OCI-LY7 (cell line): ENCODE results near the gene FZD1. TPM values are rescaled to one million over a fixed set of nuclear protein-coding genes. Genes with fewer than 3 reads are reported as not detected.
"Not testable (repeated sequence)": the region's sequence is repeated elsewhere in the genome, so short reads cannot be mapped to it uniquely, and the experiment has no call there.

Source experiments
- BruUV-seq: library from RNA; stranded (reverse); fragments of 400-500 nt; replicated peaks from 2 replicates; lab custom pipeline; 2021; lab: Mats Ljungman, UMichigan
- CTCF ChIA-PET: fragments of 300-600 bp; sonication (Branson Sonifier 250); formaldehyde crosslinking; loops from one replicate; lab custom pipeline; 2022; ENCODE audit warnings: antibody characterized with exemption; ENCODE audit not compliant: unreplicated experiment; lab: Charles Lee
- POLR2A ChIA-PET: fragments of 300-600 bp; sonication (Branson Sonifier 250); formaldehyde crosslinking; loops from one replicate; lab custom pipeline; 2022; ENCODE audit warnings: antibody characterized with exemption; lab: Charles Lee
- DNase-seq: peaks from one replicate; pipeline ENCODE4 v3.0.0-alpha.2; 2015; ENCODE audit warnings: low spot score
- H2AFZ ChIP-seq: fragments of 200-600 bp; sonication (generic), shearing (Covaris generic); 2 replicates; pipeline ENCODE4 v1.6.1; 2014; ENCODE audit warnings: mild to moderate bottlenecking, antibody characterized with exemption, low read length, moderate library complexity
- H3K27ac ChIP-seq: fragments of 200-600 bp; sonication (generic); 2 replicates; pipeline ENCODE4 v1.5.1; 2014; ENCODE audit warnings: mixed run types, low read depth, mild to moderate bottlenecking, moderate library complexity, low read length, inconsistent platforms; ENCODE audit not compliant: poor library complexity, severe bottlenecking
- H3K36me3 ChIP-seq: fragments of 200-600 bp; sonication (generic); 2 replicates; pipeline ENCODE4 v1.6.1; 2014; ENCODE audit warnings: mild to moderate bottlenecking, antibody characterized with exemption, low read length, moderate library complexity, mixed read lengths; ENCODE audit not compliant: insufficient read depth
- H3K4me1 ChIP-seq: fragments of 200-600 bp; sonication (generic); 2 replicates; pipeline ENCODE4 v1.5.1; 2014; ENCODE audit warnings: mild to moderate bottlenecking, low read length; ENCODE audit not compliant: insufficient read depth, poor library complexity, severe bottlenecking
- H3K4me2 ChIP-seq: fragments of 200-600 bp; sonication (generic); 2 replicates; pipeline ENCODE4 v1.6.1; 2014; ENCODE audit warnings: mild to moderate bottlenecking, low read length
- H3K4me3 ChIP-seq: fragments of 200-600 bp; sonication (generic); 2 replicates; pipeline ENCODE4 v1.5.1; 2014; ENCODE audit warnings: mild to moderate bottlenecking, low read depth, low read length; ENCODE audit not compliant: poor library complexity, severe bottlenecking
- H3K79me2 ChIP-seq: fragments of 200-600 bp; sonication (generic); 2 replicates; pipeline ENCODE4 v1.6.1; 2016; ENCODE audit warnings: low read depth, mild to moderate bottlenecking, low read length, moderate library complexity, mixed read lengths; ENCODE audit not compliant: insufficient read depth
- H3K9me2 ChIP-seq: fragments of 200-600 bp; sonication (generic); 2 replicates; pipeline ENCODE4 v1.6.1; 2016; ENCODE audit warnings: mild to moderate bottlenecking, low read length, mixed read lengths; ENCODE audit not compliant: insufficient read depth
- H3K9me3 ChIP-seq: fragments of 200-600 bp; sonication (generic); 2 replicates; pipeline ENCODE4 v1.6.1; 2014; ENCODE audit warnings: mild to moderate bottlenecking, mixed run types, low read length, mixed read lengths
- H4K20me1 ChIP-seq: fragments of 200-600 bp; sonication (generic); 2 replicates; pipeline ENCODE4 v1.6.1; 2014; ENCODE audit warnings: mild to moderate bottlenecking, antibody characterized with exemption, low read length, moderate library complexity, mixed read lengths; ENCODE audit not compliant: insufficient read depth
- EZH2phosphoT487 ChIP-seq: fragments of 200-600 bp; sonication (generic); IDR thresholded peaks from 2 replicates; pipeline ENCODE4 v1.6.1; 2018; ENCODE audit warnings: low read depth, borderline replicate concordance, mild to moderate bottlenecking, mixed run types, antibody characterized with exemption, low read length, moderate library complexity, mixed read lengths
- intact Hi-C: fragments of 100-400 bp; cut with micrococcal nuclease; formaldehyde crosslinking; loops from one replicate; pipeline ENCODE4 v1.10.0; 2022; ENCODE audit not compliant: unreplicated experiment
- total RNA-seq, 2 experiments: library from RNA; depleted of rRNA in 1 of 2; stranded (reverse); fragments of >200 nt in 1 of 2; shearing (Covaris generic) in 1 of 2; gene quantifications; 2 replicates each; pipeline ENCODE4 v1.2.3, GENCODE V29; 2014 to 2022
- TF ChIP-seq, protein P1 (sequence below): fragments of 200-600 bp; sonication (generic); conservative IDR thresholded peaks from 2 replicates; pipeline ENCODE4 v1.5.1; 2014; ENCODE audit warnings: mild to moderate bottlenecking, antibody characterized with exemption, low read length, moderate library complexity, mixed read lengths

Gene FZD1
- total RNA-seq, 2 experiments from 2014 or later, result 1.3 to 2.4 TPM

DNA sequence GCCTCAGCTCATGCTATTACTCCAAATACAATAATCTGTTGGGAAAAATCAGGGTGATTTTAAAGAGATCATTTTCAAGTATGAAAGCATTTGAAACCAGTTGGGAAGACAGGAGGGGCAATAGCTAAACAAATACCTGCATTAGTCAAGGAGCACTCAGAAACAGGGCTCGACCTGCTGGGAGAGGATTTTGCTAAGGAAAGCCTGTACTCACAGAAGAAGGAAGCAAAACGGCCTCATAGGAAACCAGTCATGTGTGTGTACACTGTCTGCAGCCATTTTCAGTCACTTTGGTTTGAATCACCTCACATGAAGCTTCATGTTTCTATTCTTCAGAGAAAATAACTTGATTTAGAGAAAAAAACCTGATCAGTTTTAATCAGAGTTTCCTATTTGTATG is 38.6 kb downstream of the FZD1 start:
- H3K27ac ChIP-seq, result no peak overlapping the region
- TF ChIP-seq EZH2phosphoT487, result no peak
- TF ChIP-seq, protein P1, sequence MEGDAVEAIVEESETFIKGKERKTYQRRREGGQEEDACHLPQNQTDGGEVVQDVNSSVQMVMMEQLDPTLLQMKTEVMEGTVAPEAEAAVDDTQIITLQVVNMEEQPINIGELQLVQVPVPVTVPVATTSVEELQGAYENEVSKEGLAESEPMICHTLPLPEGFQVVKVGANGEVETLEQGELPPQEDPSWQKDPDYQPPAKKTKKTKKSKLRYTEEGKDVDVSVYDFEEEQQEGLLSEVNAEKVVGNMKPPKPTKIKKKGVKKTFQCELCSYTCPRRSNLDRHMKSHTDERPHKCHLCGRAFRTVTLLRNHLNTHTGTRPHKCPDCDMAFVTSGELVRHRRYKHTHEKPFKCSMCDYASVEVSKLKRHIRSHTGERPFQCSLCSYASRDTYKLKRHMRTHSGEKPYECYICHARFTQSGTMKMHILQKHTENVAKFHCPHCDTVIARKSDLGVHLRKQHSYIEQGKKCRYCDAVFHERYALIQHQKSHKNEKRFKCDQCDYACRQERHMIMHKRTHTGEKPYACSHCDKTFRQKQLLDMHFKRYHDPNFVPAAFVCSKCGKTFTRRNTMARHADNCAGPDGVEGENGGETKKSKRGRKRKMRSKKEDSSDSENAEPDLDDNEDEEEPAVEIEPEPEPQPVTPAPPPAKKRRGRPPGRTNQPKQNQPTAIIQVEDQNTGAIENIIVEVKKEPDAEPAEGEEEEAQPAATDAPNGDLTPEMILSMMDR, result no peak
- H4K20me1 ChIP-seq, result no peaks in the 10 kb centered on the region
- no peaks in the 10 kb centered on the region for H3K79me2 ChIP-seq
- H3K4me2 ChIP-seq, result no peak overlapping the region
- no peak overlapping the region for H3K4me3 ChIP-seq
- no peaks in the 10 kb centered on the region for H3K9me3 ChIP-seq
- ChIA-PET CTCF (no interaction called here), POLR2A (no interaction called here)
- no peak overlapping the region for H2AFZ ChIP-seq
- no peak for DNase-seq
- no peaks in the 10 kb centered on the region for H3K36me3 ChIP-seq
- intact Hi-C loops, result no loop called here
- no TSS peak for BruUV-seq
- H3K9me2 ChIP-seq, result no peaks in the 10 kb centered on the region
- H3K4me1 ChIP-seq, result no peaks in the 10 kb centered on the region

DNA sequence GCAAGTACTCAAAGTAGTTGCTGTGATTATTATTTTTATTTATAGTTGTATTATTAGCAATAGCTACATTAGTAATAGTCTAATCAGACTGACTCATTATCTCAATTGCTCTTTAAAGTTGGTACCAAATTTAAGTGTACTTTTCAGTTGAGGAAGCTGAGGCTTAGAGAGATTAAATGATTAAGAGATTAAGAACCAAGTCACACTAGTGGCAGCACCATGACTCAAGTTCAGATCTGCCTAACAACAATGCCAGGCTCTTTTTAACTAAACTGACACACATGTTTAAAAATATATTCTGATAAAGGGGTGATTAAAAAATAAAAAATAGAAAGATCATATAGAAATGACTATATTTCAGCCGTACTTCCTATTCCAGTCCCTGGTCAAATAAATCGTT is 42.0 kb downstream of the FZD1 start:
- DNase-seq, result no peak
- H4K20me1 ChIP-seq, result no peaks in the 10 kb centered on the region
- H3K4me1 ChIP-seq, result no peaks in the 10 kb centered on the region
- ChIA-PET POLR2A (no interaction called here), CTCF (no interaction called here)
- TF ChIP-seq, protein P1, result no peak
- TF ChIP-seq EZH2phosphoT487, result no peak
- H3K9me2 ChIP-seq, result no peaks in the 10 kb centered on the region
- H3K4me2 ChIP-seq, result no peak overlapping the region
- H3K79me2 ChIP-seq, result no peaks in the 10 kb centered on the region
- no peaks in the 10 kb centered on the region for H3K9me3 ChIP-seq
- no peak overlapping the region for H3K4me3 ChIP-seq
- H2AFZ ChIP-seq, result no peak overlapping the region
- BruUV-seq, result no TSS peak
- intact Hi-C loops, result no loop called here
- no peaks in the 10 kb centered on the region for H3K36me3 ChIP-seq
- no peak overlapping the region for H3K27ac ChIP-seq

DNA sequence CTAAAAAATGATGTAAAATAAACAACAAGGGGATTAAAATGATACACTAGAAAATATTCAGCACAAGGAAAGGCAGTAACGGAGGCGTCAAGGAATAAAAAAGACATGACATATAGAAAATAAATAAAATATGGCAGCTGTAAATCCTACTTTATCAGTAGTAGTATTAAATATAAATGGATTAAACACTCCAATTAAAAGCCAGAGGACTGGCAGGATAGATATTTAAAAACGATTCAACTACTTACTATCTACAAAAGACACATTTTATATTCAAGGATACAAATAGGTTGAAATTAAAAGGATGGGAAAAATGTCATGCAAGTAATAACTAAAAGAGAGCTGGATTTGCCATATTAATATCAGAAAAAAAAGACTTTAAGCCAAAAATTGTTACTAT is 43.2 kb downstream of the FZD1 start:
- H3K4me3 ChIP-seq, result no peak overlapping the region
- H3K27ac ChIP-seq, result no peak overlapping the region
- no peaks in the 10 kb centered on the region for H4K20me1 ChIP-seq
- intact Hi-C loops, result no loop called here
- TF ChIP-seq, protein P1, result no peak
- no peak for TF ChIP-seq EZH2phosphoT487
- H3K79me2 ChIP-seq, result no peaks in the 10 kb centered on the region
- no peaks in the 10 kb centered on the region for H3K4me1 ChIP-seq
- H3K9me2 ChIP-seq, result no peaks in the 10 kb centered on the region
- no peak for DNase-seq
- ChIA-PET CTCF (no interaction called here), POLR2A (no interaction called here)
- H3K36me3 ChIP-seq, result no peaks in the 10 kb centered on the region
- H3K4me2 ChIP-seq, result no peak overlapping the region
- no peaks in the 10 kb centered on the region for H3K9me3 ChIP-seq
- BruUV-seq, result no TSS peak
- H2AFZ ChIP-seq, result no peak overlapping the region

DNA sequence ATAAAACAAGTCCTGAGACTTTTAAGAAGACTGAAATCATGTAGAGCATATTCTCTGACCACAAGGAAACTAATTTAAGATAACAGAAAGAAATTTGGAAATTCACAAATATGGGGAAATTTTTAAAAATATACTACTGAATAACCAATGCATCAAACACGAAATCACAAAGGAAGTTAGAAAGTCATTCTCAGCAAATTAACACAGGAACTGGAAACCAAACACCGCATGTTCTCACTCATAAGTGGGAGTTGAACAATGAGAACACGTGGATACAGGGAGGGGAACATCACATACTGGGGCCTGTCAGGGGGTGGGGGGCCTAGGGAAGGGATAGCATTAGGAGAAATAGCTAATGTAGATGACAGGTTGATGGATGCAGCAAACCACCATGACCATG is 44.0 kb downstream of the FZD1 start:
- H3K4me2 ChIP-seq, H3K79me2 ChIP-seq, H3K9me3 ChIP-seq, H4K20me1 ChIP-seq, H3K27ac ChIP-seq, H3K36me3 ChIP-seq, H2AFZ ChIP-seq, H3K4me3 ChIP-seq, BruUV-seq, DNase-seq, H3K4me1 ChIP-seq, CTCF ChIA-PET, intact Hi-C loops, H3K9me2 ChIP-seq: not testable (repeated sequence)
- POLR2A ChIA-PET, result interaction anchor here (1.5 kb wide), 1 partner anchor 20 kb away, joined by 4 read pairs; no protein-coding TSS in a partner anchor
